GM18861 (cell line): Measurements from ENCODE around the gene POLR1C.
"Not testable (repeated sequence)": the region's sequence is repeated elsewhere in the genome, so short reads cannot be mapped to it uniquely, and the experiment has no call there.

ENCODE experiments used
- ATAC-seq: cut with Tn5 transposase; IDR thresholded peaks from one replicate; pipeline ENCODE4 v1.9.1; 2021; ENCODE audit not compliant: unreplicated experiment

The POLR1C gene

GRCh38 chr6:43516697-43517504 is at the start of gene POLR1C, which contains the start of gene YIPF3:
POLR1C (plus strand) TSS chr6:43517089; CDS start chr6:43517110, 21 bp downstream.
YIPF3 (minus strand) TSS chr6:43516926; CDS start chr6:43516807, 119 bp downstream.
- ATAC-seq, result peak; percentile 83

GRCh38 chr6:43467265-43467664 is 49.6 kb upstream of the POLR1C start:
- ATAC-seq, result not testable (repeated sequence)

- ATAC-seq, result no peak
These were observed 49.1 kb upstream of the POLR1C start for GRCh38 chr6:43467752-43468151.

- no peak for ATAC-seq
These were observed 48.6 kb upstream of the POLR1C start for GRCh38 chr6:43468240-43468639.

GRCh38 chr6:43468748-43469681 is 47.9 kb upstream of the POLR1C start:
- no peak for ATAC-seq

- ATAC-seq, result no peak
These were observed 46.9 kb upstream of the POLR1C start for GRCh38 chr6:43469947-43470346.

GRCh38 chr6:43471399-43471798 is 45.5 kb upstream of the POLR1C start:
- ATAC-seq, result no peak

- ATAC-seq, result no peak
These were observed 44.4 kb upstream of the POLR1C start for GRCh38 chr6:43472515-43472914.

- ATAC-seq, result no peak
These were observed 41.4 kb upstream of the POLR1C start for GRCh38 chr6:43475516-43475915.

- peak; percentile 11 for ATAC-seq
These were observed 40.1 kb upstream of the POLR1C start for GRCh38 chr6:43476746-43477145.

GRCh38 chr6:43477235-43478007 is 39.5 kb upstream of the POLR1C start, which contains the start of gene TJAP1:
TJAP1 (plus strand) TSS chr6:43477570; CDS start chr6:43499002, 21,432 bp downstream.
- ATAC-seq, result peak; percentile 79

GRCh38 chr6:43478008-43478372 is 38.9 kb upstream of the POLR1C start:
- ATAC-seq, result no peak

GRCh38 chr6:43481075-43481474 is 35.8 kb upstream of the POLR1C start:
- ATAC-seq, result no peak

- no peak for ATAC-seq
These were observed 35.2 kb upstream of the POLR1C start for GRCh38 chr6:43481591-43482236.

GRCh38 chr6:43488667-43489276 is 28.1 kb upstream of the POLR1C start:
- no peak for ATAC-seq

GRCh38 chr6:43489277-43490072 is 27.4 kb upstream of the POLR1C start:
- no peak for ATAC-seq

GRCh38 chr6:43490523-43490939 is 26.4 kb upstream of the POLR1C start:
- ATAC-seq, result no peak

GRCh38 chr6:43491750-43492661 is 24.9 kb upstream of the POLR1C start:
- no peak for ATAC-seq
